Hematopoietic multipotent progenitor cell treated with erythropoietin and hydrocortisone succinate and interleukin-3 and kit ligand, for 8 days (in vitro differentiated cells): ENCODE data around the gene HIPK1.
"Not testable (repeated sequence)": the region's sequence is repeated elsewhere in the genome, so short reads cannot be mapped to it uniquely, and the experiment has no call there.

ENCODE experiments used
- DNase-seq: peaks from one replicate; pipeline ENCODE4 v3.0.0-alpha.2; 2015

Gene HIPK1

GRCh38 chr1:113946112-113946511, 17.0 kb downstream of the HIPK1 start:
- DNase-seq, result no peak

GRCh38 chr1:113946678-113947387, 17.7 kb downstream of the HIPK1 start:
- DNase-seq, result peak; percentile 45

GRCh38 chr1:113947388-113948107, 18.4 kb downstream of the HIPK1 start:
- no peak for DNase-seq

GRCh38 chr1:113948151-113948550, 19.0 kb downstream of the HIPK1 start:
- not testable (repeated sequence) for DNase-seq

GRCh38 chr1:113949007-113949406, 19.9 kb downstream of the HIPK1 start:
- DNase-seq, result peak; percentile 54

GRCh38 chr1:113950908-113951307, 21.8 kb downstream of the HIPK1 start:
- no peak for DNase-seq

GRCh38 chr1:113951719-113952118, 22.6 kb downstream of the HIPK1 start:
- DNase-seq, result no peak

- DNase-seq, result no peak
Measured at GRCh38 chr1:113957984-113958383, 28.9 kb downstream of the HIPK1 start.

DNA sequence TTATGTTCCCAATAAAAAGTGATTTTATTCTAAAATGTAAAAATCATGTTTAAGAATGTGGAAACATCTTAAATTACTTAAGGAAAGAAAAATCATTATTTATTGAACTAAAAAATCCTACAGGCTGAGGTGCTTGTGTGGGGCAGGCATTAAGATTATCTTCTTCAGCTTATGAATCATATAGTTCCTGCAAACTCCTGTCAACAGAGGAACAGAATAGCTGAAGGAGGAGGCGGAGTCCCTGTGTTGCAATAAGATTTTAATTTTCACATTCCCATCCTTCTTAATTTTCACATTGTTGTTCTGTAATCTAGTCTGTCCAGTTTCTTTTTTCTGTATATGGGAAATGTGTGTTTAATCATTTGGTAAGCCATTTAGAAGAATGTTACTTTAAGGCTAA, 29.6 kb downstream of the HIPK1 start:
- no peak for DNase-seq

DNA sequence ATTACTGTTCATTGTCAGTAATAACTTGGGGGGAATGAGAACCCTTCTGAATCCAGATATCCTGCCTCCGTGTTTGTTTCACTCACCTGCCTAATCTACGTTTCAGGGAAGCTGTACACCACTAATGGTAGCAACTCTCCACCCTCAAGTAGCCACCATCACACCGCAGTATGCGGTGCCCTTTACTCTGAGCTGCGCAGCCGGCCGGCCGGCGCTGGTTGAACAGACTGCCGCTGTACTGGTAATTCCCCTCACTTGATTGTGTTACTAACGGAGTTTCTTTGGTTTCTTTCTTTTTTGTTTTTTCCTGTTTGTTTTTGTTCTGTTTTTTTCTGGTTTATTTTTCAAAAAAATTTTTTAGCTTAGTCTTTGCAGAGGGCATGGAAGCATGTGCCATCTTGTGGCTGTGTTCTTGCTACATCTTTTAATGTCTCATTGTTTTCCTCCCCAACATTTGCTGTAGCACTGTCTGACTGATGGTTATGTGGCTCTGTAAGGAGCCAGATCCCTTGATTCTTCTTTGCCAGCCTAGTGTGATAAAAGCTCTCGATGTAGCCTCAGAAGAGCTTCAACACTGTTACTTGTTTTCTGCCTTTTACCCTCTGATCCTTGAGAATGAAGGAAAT, 34.3 kb downstream of the HIPK1 start:
- DNase-seq, result peak; percentile 24

GRCh38 chr1:113965703-113966412, 36.7 kb downstream of the HIPK1 start:
- no peak for DNase-seq

- DNase-seq, result no peak
Measured at GRCh38 chr1:113972954-113973353, 43.8 kb downstream of the HIPK1 start.

GRCh38 chr1:113975211-113975895, 46.2 kb downstream of the HIPK1 start:
- peak; percentile 33 for DNase-seq

DNA sequence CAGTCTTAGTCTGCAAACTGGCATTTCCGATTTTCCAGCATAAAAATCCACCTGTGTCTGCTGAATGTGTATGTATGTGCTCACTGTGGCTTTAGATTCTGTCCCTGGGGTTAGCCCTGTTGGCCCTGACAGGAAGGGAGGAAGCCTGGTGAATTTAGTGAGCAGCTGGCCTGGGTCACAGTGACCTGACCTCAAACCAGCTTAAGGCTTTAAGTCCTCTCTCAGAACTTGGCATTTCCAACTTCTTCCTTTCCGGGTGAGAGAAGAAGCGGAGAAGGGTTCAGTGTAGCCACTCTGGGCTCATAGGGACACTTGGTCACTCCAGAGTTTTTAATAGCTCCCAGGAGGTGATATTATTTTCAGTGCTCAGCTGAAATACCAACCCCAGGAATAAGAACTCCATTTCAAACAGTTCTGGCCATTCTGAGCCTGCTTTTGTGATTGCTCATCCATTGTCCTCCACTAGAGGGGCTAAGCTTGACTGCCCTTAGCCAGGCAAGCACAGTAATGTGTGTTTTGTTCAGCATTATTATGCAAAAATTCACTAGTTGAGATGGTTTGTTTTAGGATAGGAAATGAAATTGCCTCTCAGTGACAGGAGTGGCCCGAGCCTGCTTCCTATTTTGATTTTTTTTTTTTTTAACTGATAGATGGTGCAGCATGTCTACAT, 47.6 kb downstream of the HIPK1 start:
- DNase-seq, result peak; percentile 34

GRCh38 chr1:113977906-113978305, 48.8 kb downstream of the HIPK1 start:
- DNase-seq, result no peak

- peak; percentile 83 for DNase-seq
Measured at GRCh38 chr1:113978863-113979702, 50.0 kb downstream of the HIPK1 start, which contains the start of gene OLFML3. TSS of gene OLFML3 (plus strand) at chr1:113979474. CDS start at chr1:113979517, 43 bp downstream.

- DNase-seq, result no peak
Measured at GRCh38 chr1:113980110-113980509, 51.0 kb downstream of the HIPK1 start.

GRCh38 chr1:113981962-113982931, 53.1 kb downstream of the HIPK1 start:
- no peak for DNase-seq

- DNase-seq, result no peak
Measured at GRCh38 chr1:113982949-113983348, 53.8 kb downstream of the HIPK1 start.

DNA sequence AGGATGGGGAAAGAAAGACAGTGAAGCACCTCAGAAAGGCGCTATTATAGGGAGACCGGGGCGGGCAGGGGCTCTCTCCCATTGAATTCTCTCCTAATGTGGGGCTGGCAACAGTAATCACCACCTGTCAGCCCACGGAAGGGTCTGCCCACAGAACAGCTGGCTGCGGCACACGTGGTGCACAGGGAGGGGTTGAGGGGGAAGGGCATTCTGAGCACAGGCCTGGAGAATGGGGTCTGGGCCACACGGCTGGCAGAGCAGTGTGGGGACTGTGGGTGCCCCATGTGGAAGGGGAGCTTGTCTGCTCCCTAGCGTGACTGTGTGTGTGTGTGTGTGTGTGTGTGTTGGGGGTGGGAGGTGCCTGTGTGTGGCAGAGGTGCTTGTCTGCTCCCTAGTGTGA, 54.3 kb downstream of the HIPK1 start:
- no peak for DNase-seq
